Stimulated activated CD4-positive, alpha-beta T cell treated with anti-CD3 and anti-CD28 coated beads, Interleukin-15, amount 100 ng/mL, for 24 hours (primary cell): ENCODE measurements around the gene SPTSSA.
"Not testable (repeated sequence)": the region's sequence is repeated elsewhere in the genome, so short reads cannot be mapped to it uniquely, and the experiment has no call there.

Experiments used
- DNase-seq: peaks from one replicate; pipeline ENCODE4 v3.0.0-alpha.2; 2020

SPTSSA gene

DNA sequence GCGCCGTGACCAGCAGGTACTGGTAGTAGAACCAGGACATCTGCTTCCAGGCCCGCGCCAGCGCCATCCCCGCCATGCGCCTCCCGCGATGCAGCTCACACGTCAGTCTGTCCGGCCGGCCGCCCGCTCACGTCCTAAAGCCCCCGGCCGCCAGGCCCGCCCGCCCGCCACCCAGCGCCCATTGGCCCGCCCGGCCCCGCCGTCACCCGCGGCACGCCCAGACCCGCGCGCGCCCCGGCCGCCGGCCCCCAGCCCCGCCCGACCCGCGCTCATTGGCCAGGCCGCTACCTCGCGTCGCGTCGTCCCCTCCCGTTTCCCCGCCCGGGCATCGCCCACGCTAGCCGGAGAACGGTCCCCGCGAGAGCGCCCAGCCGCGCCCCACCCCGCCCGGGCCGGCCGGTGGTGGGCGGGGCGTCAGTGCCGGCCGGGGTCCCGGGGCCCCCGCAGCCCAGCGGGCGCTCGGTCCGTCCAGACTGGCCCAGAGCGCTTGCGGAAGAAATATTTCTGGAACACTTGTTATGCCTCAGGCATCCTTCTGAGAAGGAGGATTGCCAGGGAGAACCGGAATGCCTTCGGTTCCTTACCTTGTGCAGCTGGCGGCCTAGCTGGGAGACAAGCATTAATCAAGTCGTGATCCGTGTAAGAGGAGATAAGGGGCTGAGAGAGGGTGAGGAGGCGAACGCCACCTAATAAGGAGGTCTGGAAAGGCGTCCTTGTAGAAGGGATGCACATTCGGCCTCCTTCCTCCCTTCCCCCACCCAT lies at the start of gene SPTSSA:
SPTSSA (minus strand) TSS at position 109 of the 762 bp plus-strand sequence; CDS start at position 76, 33 bp downstream.
- DNase-seq: peak; percentile 95

DNA sequence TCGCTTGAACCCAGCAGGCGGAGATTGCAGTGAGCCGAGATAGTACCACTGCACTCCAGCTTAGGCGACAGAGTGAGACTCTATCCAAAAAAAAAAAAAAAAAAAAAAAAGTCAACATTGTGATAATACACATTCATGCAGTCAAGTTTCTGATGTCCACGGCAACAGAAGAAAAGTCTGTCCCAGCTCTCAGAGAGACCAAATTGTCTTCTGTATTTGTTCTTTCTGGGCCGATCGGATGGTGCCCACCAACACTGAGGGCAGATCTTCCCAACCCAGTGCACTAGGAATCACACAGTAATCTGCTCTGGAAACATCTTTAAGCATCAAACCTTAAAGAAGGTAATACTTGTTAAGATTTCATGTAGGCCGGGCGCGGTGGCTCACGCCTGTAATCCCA lies 45.8 kb upstream of the SPTSSA start:
- DNase-seq: no peak

DNA sequence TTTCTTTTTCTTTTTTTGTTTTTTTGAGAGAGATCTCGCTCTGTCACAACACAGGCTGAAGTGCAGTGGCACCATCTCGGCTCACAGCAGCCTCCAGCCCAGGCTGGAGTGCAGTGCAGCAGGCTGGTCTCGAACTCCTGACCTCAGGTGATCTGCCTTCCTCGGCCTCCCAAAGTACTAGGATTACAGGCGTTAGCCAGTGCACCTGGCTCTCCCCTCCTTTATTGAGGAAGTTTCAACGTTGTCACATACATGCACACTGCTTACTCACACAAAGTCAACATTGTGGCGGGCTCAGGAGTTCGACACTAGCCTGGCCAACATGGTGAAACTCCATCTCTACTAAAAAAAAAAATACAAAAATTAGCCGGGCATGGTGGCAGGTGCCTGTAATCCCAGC lies 45.4 kb upstream of the SPTSSA start:
- no peak for DNase-seq

DNA sequence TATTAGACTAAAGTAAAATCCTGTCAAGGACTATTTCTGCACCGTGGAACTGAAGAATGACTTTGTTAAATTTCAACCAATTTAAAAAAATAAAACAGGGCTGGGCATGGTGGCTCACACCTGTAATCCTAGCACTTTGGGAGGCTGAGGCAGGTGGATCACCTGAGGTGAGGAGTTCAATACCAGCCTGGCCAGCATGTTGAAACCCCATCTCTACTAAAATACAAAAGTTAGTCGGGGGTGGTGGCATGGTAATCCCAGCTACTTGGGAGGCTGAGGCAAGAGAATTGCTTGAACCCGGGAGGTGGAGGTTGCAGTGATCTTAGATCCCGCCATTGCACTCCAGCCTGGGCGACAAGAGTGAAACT lies 43.1 kb upstream of the SPTSSA start:
- not testable (repeated sequence) for DNase-seq

DNA sequence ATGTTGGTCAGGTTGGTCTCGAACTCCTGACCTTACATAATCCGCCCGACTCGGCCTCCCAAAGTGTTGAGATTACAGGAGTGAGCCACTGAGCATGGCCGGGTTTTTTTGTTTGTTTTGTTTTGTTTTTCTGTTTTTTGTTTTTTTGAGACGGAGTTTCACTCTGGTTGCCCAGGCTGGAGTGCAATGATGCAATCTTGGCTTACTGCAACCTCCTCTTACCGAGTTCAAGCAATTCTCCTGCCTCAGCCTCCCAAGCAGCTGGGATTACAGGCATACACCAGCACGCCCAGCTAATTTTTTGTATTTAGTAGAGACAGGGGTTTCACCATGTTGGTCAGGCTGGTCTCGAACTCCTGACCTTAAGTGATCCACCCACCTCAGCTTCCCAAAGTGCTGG lies 42.0 kb upstream of the SPTSSA start:
- DNase-seq: not testable (repeated sequence)

DNA sequence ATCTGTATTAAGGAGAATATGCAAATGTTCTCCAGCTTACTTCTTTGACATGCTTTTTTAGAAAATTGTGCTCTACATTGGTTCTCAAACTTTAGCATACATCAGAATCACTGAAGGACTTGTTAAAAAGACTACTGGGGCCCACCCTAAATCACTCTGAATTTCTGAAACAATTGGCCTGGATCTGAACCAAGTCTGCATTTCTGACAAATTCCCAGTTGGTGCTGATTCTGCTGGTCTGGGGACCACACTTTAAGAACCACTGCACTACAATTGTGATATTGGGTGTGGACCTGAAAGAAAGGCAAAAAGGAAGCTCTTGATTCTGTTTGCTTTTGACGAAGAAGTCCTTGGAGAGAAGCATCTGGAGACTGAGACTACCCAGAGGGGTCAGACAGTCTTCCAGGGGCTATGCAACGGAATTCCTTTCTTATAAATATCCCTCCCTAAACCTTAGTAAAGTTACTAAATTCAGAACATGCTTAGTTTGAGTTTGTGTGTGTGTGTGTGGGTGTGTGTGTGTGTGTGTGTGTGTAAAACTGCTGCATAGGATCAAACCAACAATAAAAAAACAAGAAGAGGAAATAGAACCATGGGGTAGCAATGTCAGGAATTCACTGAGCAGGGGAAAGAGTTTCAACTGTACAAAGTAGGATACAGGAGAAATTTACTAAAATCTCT lies 40.6 kb upstream of the SPTSSA start:
- no peak for DNase-seq

DNA sequence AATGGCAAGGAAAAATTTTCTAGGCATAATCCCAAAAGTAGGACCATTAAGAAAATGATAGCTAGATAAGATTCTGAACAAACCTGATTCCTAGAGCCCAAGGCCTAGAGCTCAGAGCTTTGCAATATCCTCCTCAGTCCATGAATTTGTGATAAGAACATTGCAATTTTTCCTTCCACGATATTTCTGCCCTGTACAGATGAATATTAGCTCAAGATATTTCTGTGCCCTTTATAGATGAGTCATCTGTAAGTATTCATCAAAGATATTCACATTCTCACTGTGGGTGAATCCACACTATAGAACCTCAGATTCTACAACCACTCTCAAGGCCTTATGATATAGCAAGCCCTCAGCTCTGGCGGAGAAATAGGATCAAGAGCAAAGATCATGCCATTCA lies 40.0 kb upstream of the SPTSSA start:
- DNase-seq: no peak

DNA sequence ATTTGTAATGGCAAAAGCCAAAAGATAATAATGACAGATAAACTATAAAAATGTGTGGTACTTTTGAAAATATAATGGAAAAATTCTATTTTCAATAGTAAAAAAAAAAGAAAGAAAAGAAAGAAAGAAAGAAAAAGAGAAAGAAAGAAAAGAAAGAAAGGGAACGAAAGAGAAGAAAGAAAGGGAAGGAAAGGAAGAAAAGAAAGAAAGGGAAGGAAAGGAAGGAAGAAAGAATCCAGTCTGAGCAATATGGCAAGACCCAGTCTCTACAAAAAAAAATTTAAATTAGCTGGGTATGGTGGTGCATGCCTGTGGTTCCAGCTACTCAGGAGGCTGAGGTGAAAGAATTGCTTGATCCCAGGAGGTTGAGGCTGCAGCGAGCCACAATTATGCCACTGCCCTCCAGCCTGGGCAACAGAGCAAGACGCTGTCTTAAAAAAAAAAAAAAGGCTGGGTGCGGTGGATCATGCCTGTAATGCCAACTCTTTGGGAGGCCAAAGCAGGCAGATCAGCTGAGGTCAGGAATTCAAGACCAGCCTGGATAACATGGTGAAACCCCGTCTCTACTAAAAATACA lies 39.1 kb upstream of the SPTSSA start:
- no peak for DNase-seq

- no peak for DNase-seq
Observed at GRCh38 chr14:34498684-34499412, 36.8 kb upstream of the SPTSSA start.

DNA sequence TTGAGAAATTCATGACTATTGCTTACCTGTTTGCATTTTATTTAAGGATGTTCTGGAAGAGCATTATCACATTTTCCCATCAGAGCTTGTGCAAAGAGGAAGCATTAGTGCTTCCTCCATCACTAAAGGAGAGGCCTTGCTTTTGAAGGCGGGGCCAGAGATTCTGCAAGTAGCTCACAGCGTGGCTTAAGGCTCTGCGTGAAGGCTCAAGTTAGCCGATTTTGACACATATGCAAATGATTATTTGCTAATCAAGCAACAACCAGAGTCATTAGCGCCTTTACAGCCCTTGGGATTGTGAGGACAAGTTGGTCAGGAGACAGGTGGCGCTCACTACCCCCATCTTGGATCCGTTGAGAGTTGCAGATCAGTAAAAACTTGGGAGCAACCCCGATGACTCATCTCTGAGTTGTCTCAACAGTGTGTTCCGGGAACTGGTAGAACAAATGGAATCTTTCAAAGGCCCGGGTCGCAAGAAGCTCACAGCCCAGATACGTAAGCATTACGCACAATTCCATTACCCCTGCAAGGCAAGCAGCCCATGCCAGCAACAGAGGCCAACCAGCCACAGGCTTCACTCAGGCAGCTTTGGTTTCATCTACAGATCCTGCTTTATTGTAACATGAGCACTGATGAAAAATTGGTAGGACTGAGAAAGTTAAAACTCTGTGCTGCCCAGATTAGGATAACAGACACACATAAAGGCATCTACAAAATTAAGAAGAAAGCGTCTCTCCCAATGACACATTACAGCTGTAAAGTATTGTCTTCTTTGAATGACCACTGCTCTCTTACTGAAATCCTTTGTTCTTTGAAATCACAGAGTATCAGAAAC lies 34.9 kb upstream of the SPTSSA start:
- no peak for DNase-seq

DNA sequence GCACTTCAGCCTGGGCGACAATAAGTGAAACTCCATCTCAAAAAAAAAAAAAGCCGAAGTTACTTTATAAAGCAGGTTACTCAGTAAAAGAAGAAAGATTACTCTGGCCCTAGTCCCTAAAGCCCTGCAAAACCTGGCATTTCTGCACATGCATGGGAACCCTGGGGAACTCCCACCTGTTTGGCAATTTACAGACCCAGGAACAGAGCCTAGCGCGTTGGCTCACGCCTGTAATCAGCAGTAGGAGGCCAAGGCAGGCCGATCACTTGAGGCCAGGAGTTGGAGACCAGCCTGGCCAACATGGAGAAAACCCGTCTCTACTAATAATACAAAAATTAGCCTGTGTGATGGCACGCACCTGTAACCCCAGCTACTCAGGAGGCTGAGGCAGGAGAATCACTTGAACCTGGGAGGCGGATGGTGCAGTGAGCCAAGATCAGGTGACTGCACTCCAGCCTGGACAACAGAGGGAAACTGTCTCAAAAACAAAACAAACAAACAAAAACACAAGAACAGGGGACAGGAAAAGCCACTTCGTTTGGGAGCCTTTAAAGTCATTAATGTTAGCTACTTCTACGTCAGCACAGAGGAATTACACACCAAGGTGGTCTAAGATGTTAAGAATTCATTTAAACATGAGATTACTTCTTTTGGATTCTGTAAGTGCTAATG lies 34.1 kb upstream of the SPTSSA start:
- no peak for DNase-seq

DNA sequence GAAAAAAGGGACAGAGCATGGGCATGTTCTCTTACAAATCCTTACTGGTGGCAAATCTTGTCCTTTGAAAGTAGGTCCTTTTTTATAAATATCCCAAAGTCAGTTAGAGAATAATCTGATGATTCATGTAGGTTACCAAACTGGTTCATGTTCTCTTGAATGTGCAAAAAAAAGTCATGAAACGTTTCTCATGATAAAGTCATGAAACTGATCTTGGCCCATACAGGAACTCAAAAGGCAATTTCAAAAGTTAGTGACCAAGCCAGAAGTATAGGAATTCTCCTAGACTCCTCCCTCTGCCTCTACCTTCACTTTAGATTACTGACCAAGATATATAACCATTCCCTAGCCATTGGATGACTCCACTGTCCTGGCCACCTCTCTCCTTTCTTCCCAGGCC lies 27.3 kb upstream of the SPTSSA start:
- no peak for DNase-seq

GRCh38 chr14:34488528-34488927 lies 26.5 kb upstream of the SPTSSA start:
- no peak for DNase-seq

- DNase-seq: no peak
Observed at GRCh38 chr14:34484726-34485125, 22.7 kb upstream of the SPTSSA start.

GRCh38 chr14:34482463-34482862 lies 20.4 kb upstream of the SPTSSA start:
- DNase-seq: no peak

- DNase-seq: no peak
Observed at GRCh38 chr14:34479694-34480093, 17.7 kb upstream of the SPTSSA start.

GRCh38 chr14:34478261-34478660 lies 16.2 kb upstream of the SPTSSA start:
- DNase-seq: no peak

DNA sequence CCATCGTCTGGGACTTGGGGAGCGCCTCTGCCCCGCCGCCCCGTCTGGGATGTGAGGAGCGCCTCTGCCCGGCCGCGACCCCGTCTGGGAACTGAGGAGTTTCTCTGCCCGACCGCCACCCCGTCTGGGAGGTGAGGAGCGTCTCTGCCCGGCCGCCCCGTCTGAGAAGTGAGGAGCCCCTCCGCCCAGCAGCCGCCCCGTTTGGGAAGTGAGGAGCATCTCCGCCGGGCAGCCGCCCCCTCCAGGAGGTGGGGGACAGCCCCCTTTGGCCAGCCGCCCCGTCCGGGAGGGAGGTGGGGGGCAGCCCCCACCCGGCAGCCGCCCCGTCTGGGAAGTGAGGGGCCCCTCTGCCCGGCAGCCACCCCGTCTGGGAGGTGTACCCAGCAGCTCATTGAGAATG lies 14.0 kb upstream of the SPTSSA start:
- DNase-seq: not testable (repeated sequence)

GRCh38 chr14:34475163-34475562 lies 13.1 kb upstream of the SPTSSA start:
- DNase-seq: no peak

GRCh38 chr14:34474187-34474679 lies 12.2 kb upstream of the SPTSSA start:
- no peak for DNase-seq

DNA sequence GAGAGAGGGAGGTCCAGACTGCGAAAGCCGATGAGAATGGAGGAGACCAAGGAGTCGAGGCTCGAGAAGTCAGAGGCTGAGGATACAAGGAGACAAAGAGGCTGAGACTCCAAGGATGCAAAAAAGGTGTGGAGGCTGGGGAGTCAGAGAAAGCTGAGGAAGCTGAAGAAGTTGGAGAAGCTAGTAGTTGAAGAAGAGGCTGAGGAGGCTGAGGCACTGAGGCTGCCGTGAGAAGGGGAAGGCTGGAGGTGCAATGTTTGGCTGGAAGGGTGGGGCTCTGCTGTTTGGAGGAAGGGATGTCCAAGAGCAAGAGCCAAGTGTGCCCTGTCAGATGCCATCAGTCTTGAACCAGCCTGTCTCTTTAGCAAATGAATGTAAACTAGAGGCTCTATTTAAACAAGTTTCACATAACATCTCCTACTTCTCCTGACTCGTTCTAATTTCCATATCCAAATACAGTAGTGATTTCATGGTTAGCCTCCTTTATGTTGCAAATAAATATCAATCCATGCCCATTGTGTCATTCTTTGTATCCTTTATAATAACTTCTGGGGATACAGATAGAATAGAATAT lies 10.8 kb upstream of the SPTSSA start:
- no peak for DNase-seq
